G401 (cell line): ENCODE data around the gene PGAP3. TPM values are rescaled to one million over a fixed set of nuclear protein-coding genes. Genes with fewer than 3 reads are reported as not detected.

Source experiments
- DNase-seq: peaks from one replicate; pipeline ENCODE4 v3.0.0-alpha.2; 2015; ENCODE audit warnings: low spot score
- in situ Hi-C: cut with HindIII; loops from 2 replicates; pipeline ENCODE4 v1.10.0; 2016; ENCODE audit warnings: low sequenced_read_pairs, mixed read lengths
- total RNA-seq: library from RNA; depleted of rRNA; stranded (reverse); fragments of >200 nt; shearing (Covaris generic); gene quantifications from 2 replicates; pipeline ENCODE4 v1.2.3, GENCODE V29; 2014

PGAP3 gene
- total RNA-seq, 1 experiment from 2014 or later: 13.5 TPM

DNA sequence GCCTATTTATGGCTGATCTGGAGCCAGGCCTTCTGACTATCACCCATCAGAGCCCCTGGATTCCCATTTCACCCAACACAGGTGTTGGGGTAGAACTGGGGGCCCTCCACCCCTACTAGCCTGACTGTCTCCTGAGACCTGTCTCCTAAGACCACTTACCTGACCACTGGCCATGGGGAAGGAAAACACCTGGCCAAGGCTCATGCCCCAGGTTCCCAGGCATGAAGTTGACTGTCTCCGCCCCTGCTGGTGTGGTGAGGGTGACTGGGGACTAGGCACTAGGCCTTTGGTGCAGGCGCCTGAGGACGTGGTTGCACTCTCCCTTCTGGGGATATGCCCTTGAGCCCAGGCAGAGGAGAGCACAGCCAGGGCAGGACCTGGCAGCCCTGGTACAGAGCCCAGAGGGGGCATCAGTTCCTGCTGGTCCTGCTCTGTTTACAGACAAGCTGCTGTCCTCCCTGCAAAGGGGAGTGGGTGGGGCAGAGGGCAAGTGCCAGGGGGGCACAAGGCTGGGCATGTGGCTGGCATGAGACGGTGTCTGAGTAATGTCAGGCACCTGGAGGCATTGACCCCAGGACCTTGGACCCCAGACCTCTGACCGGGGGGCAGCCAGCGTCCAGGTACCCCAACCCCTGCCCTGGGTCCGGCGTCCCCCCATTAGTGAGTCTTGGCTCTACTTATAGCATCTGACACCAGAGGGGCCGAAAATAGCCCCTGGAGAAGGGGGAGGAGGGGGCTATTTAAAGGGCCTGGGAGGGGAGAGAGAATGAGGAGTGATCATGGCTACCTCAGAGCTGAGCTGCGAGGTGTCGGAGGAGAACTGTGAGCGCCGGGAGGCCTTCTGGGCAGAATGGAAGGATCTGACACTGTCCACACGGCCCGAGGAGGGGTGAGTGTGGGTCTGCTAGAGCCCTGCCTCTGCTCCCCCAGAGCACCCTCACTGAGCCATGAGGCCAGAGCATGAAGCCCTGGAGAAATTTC lies 23.0 kb downstream of the PGAP3 start, which contains the start of gene TCAP:
TCAP (plus strand) TSS at position 769 of the 981 bp plus-strand sequence; CDS start at position 780, 11 bp downstream.
- no peak for DNase-seq
- in situ Hi-C loops: no loop called here

DNA sequence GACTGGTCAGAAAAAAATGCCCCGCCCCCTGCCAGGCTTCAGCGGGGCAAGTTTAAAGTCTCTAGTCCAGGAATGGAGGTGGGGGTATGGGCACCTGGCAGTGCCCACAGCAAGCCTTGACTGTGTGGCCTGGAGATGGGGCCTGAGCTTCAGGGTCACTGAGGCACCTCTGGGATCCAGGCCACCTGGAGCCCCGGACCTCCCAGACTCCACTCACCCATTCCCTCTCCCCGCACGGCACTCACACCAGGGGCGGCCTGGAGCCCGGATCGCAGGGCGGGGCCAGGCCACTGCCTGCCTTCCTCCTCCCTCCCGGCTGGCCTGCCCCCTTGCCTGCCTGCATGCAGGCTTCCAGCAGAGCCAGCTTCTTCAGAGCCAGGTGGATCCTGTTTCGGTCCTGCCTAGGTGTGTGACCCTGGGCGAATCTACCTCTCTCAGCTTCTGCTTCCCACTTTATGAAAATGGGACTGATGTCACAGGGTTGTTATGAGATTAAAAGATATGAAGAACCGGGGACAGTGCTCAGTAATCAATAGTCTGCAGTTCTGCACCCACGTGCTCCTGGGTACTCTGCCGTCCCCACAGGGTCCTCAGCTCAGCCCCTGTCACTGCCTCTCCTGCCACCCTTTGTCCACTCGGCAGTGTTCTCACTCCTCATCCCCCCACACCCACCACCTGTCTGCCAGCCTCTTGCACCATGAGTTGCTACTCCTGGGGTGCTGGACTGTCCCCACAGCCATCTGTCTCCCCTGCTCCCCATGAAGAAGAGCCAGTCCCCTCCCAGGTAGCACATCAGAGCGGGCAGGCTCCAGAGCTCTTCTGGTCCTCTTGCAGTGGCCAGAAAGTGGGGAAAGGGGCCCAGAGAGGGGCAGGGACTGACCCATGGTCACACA lies 23.9 kb downstream of the PGAP3 start:
- in situ Hi-C loops: no loop called here
- DNase-seq: no peak

GRCh38 chr17:39663340-39663687 lies 24.5 kb downstream of the PGAP3 start:
- in situ Hi-C loops: no loop called here

DNA sequence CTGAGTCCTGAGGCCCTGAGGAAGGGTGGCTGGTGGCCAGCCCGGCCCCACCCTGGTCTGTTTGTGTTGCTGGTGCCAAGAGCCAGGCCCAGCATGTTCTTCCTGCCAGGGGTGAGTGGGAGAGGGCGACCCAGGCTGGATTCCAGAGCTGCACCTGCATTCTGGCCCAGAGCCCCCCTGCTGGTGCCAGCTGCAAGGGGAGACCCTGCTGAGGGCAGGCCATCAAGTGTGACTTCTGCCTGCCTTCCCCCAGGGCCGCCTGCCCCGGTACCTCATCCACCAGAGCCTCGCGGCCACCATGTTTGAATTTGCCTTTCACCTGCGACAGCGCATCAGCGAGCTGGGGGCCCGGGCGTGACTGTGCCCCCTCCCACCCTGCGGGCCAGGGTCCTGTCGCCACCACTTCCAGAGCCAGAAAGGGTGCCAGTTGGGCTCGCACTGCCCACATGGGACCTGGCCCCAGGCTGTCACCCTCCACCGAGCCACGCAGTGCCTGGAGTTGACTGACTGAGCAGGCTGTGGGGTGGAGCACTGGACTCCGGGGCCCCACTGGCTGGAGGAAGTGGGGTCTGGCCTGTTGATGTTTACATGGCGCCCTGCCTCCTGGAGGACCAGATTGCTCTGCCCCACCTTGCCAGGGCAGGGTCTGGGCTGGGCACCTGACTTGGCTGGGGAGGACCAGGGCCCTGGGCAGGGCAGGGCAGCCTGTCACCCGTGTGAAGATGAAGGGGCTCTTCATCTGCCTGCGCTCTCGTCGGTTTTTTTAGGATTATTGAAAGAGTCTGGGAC lies 25.1 kb downstream of the PGAP3 start:
- no peak for DNase-seq
- in situ Hi-C loops: no loop called here

More at GRCh38 chr17:39663340-39663687, 24.5 kb downstream of the PGAP3 start:
- no peak for DNase-seq

- no peak for DNase-seq
- in situ Hi-C loops: no loop called here
Measured at GRCh38 chr17:39661744-39662541, 25.9 kb downstream of the PGAP3 start.

DNA sequence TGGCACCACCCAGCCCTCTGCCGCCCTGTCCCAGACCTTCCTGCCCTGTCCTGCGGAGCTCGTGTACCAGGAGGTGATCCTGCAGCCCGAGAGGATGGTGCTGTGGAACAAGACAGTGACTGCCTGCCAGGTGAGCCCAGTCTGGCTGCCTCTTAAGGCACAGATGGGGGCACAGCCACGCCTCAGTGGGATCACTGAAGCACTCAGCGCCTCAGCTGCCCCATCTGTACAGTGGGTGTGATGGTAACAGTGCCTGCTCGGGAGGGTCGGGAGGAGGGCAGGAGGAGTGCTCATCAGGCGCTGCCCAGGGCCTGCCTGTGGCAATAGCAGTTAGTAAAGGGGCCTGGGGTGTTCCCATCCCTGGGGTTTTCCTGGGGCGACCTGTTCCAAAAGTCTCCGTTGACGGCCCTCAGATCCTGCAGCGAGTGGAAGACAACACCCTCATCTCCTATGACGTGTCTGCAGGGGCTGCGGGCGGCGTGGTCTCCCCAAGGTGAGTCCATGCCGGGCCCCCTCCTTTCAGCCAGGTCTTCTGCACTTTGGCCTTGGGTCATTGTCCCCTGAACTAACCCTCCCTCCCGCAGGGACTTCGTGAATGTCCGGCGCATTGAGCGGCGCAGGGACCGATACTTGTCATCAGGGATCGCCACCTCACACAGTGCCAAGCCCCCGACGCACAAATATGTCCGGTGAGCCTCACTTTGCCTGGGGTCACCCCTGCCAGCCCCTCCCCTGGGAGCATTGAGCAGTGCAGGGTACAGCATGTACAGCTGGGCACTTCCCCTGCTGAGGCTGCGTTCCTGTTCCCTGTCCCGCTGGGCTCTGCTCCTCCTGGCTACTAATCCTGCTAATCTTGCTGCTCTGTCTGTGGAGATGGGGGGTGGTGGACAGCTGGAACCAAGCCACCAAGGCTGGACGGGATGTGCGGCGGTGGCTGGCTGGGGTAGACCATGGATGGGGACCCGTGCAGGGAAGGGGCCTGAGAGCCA lies 27.2 kb downstream of the PGAP3 start:
- DNase-seq: no peak
- in situ Hi-C loops: no loop called here

- in situ Hi-C loops: no loop called here
- no peak for DNase-seq
Measured at GRCh38 chr17:39660011-39660360, 27.9 kb downstream of the PGAP3 start.

DNA sequence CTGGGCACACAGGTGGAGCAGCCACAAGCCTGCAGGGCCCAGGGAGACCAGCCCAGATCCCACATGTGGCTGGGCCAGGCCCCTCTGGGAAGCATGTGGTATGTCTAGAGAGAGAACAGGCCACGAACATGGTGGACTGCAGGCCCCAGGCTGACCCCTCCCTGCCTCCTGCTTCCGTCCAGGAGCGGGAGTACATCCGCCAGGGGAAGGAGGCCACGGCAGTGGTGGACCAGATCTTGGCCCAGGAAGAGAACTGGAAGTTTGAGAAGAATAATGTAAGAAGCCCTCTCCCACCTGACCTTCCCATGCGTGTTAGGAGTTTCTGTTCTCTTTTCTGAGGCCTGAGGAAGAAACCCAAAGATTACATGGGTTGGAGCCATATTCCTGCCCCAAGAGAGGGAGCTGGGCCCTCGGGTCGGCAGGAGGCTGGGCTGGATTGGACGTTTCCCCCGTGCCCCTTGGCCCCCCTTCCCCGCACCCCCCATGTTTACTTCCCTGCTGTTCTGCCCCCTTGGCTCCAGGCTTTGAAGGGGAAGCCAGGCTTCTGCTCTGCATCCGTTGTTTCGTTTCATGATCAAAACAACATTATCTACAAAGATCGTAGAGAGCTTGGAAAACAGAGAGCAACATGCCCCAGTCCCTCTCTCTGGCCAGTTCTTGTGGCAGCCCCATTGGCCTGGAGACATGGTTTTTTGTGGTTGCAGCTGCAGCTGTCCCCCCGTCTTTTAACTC lies 28.4 kb downstream of the PGAP3 start:
- in situ Hi-C loops: no loop called here
- no peak for DNase-seq

- in situ Hi-C loops: no loop called here
- no peak for DNase-seq
Measured at GRCh38 chr17:39658760-39659159, 29.1 kb downstream of the PGAP3 start.

GRCh38 chr17:39658346-39658745 lies 29.5 kb downstream of the PGAP3 start:
- no peak for DNase-seq
- in situ Hi-C loops: no loop called here

DNA sequence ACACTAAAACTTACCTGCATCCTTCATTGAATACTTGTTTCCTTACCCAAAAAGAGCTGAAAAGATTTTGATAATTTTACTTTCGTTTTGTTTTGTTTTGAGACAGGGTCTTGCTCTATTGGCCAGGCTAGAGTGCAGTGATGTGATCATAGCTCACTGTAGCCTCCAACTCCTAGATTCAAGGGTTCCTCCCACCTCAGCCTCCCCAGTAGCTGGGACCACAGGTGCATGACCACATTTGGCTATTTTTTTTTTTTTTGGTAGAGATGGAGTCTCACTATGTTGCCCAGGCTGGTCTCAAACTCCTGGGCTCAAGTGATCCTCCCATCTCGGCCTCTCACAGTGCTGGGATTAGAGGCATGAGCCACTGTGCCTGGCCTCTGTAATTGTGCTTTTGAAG lies 32.8 kb downstream of the PGAP3 start:
- no peak for DNase-seq
- in situ Hi-C loops: no loop called here

DNA sequence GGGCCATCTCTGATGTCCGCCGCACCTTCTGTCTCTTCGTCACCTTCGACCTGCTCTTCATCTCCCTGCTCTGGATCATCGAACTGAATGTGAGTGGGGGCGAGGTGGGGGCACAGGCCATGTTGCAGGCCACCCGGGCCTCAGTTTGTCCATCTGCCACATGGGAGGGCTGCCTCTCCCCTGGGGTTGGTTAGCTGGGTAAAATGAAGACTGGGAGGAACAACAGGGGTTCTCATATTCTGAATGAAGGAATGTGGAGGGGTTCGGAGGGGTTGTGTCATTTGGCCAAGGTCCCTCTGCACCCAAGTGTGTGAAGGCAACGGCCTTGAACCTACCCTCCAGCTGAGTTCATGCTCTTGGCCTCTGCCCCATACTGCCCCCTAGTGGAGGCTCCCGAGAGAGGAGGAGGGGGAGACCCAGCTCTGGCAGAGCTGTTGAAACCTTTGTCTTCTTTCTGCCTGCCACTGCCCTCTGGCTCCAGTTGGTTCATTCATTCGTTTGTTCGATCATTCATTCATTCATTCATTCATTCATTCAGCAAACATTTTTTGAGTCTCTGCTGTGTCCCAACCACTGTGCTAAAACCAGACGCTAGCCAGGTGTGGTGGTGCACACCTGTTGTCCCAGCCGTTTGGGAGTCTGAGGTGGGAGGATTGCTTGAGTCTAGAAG lies 34.1 kb downstream of the PGAP3 start:
- DNase-seq: peak; percentile 45
- in situ Hi-C loops: no loop called here

- DNase-seq: no peak
- in situ Hi-C loops: no loop called here
Measured at GRCh38 chr17:39653316-39653661, 34.6 kb downstream of the PGAP3 start.

GRCh38 chr17:39652587-39653315 lies 35.1 kb downstream of the PGAP3 start:
- in situ Hi-C loops: no loop called here
- DNase-seq: peak; percentile 35

DNA sequence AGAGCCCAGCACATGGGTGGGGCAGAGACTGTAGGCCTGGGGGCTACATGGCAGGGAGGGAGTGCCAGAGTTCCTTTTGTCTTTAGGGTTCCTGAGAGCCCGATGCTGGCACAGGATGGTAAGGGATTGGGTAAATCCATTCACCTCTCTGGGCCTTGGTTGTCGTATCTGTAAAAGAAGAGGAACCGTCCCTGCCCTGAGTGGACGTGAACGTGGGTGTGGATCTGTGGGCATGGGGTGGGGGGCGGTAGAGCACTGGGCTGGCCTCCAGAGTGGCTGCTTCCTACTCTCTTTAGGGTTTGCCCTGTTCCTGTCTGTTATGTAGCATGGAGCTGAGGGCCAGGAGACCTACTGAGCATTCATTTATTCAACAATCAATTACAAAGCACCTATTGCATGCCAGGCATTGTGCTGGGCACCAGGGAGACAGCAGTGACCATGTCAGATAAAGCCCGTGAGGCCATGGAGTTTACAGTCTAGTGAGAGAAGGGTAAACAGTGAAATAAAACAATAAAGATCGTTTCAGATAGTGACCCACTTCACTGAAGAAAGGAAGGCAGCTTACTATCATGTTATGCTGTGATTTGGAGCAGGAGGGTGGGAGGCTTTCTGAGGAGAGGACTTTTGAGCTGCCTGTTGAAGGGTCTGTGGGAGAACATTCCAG lies 35.8 kb downstream of the PGAP3 start:
- no peak for DNase-seq
- in situ Hi-C loops: no loop called here
